ENCODE results near the gene UBA1. TPM values are rescaled to one million over a fixed set of nuclear protein-coding genes. Genes with fewer than 3 reads are reported as not detected.

Gene UBA1
- total and polyA plus RNA-seq, 2 donors (not counting 3 experiments of a cell fraction or from before 2014, with no cell fraction given): 237 to 297 TPM

DNA sequence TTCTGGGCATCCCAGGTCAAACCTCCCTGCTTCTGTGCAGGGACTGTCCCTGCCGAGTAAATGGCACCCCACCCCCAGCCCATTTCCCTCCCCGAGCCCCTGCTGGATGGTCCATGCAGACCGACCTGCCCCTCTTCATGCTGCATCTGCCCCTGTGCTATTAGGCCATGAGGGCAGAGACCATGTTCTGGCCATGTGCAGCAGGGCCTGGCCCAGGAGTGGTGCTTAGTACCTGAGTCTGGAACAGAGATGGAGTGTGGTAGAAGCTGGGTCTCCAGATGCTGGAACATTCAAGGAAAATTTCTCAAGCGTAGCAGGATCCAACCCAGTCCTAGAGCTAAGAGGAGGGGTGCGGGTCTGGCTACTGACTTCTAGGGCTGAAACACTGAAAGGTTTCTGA is 15.3 kb upstream of the UBA1 start:
- no peaks in the 10 kb centered on the region for H3K9me1 ChIP-seq (replicated peaks; ENCODE audit: control insufficient read depth, extremely low read depth, insufficient read depth, low read length)
- no peak overlapping the region for H3K4me3 ChIP-seq (replicated peaks in 1 of 3; ENCODE audit: insufficient read depth in 1 of 3, low read depth in 1 of 3, low read length in 3 of 3)
- FAIRE-seq (no peak), DNase-seq (ENCODE audit: low read depth, low spot score) (no peak)
- H3K27me3 ChIP-seq (ENCODE audit: control insufficient read depth in 2 of 2, insufficient read depth in 2 of 2, low read length in 2 of 2): no peaks in the 10 kb centered on the region
- H3K27ac ChIP-seq (ENCODE audit: insufficient read depth, low read depth, low read length): no peak overlapping the region
- H3K4me1 ChIP-seq (ENCODE audit: control insufficient read depth, extremely low read depth, insufficient read depth, low read length): no peaks in the 10 kb centered on the region
- dilution Hi-C loops (cut with MboI; ENCODE audit: extremely low pct_ligation_motif_present, low sequenced_read_pairs) (no loop called here), intact Hi-C loops (cut with micrococcal nuclease) (no loop called here)
- no TSS peak for BruUV-seq (replicated peaks)
- no peak overlapping the region for H3K9ac ChIP-seq (replicated peaks; ENCODE audit: extremely low read depth, insufficient read depth, low read length)
- no peaks in the 10 kb centered on the region for H3K79me2 ChIP-seq (ENCODE audit: control insufficient read depth, insufficient read depth, low read length)
- no peaks in the 10 kb centered on the region for H4K20me1 ChIP-seq (replicated peaks; ENCODE audit: control insufficient read depth, extremely low read depth, insufficient read depth, low read length)
- H3K36me3 ChIP-seq (ENCODE audit: control insufficient read depth in 2 of 2, extremely low read depth in 1 of 2, insufficient read depth in 2 of 2, low read length in 2 of 2): peaks cover 0 to 46% of the 10 kb centered on the region in 2 experiments
- no peak for TF ChIP-seq FOS (IDR thresholded peaks at IDR 0.05; ENCODE audit: borderline replicate concordance, insufficient read depth, low read length)
- no peak for TF ChIP-seq CTCF (IDR thresholded peaks at IDR 0.05; ENCODE audit: extremely low read depth in 1 of 2, insufficient read depth in 1 of 2, low read depth in 1 of 2, low read length in 2 of 2)
- no peak for TF ChIP-seq MAX (IDR thresholded peaks at IDR 0.05; ENCODE audit: insufficient read depth, insufficient read length)
- no peak for TF ChIP-seq GATA2 (IDR thresholded peaks at IDR 0.05; ENCODE audit: insufficient read depth, insufficient read length, low read depth, low read length)
- TF ChIP-seq POLR2AphosphoS5 (IDR thresholded peaks at IDR 0.05; ENCODE audit: insufficient read depth, low read depth, low read length): no peak
- TF ChIP-seq MYC (IDR thresholded peaks at IDR 0.05; ENCODE audit: low read depth, low read length): no peak
- TF ChIP-seq POLR2A (IDR thresholded peaks at IDR 0.05; ENCODE audit: low read depth, low read length): no peak
- TF ChIP-seq EZH2 (IDR thresholded peaks at IDR 0.05; ENCODE audit: borderline replicate concordance, low read depth, low read length, severe bottlenecking): no peak
- no peak for TF ChIP-seq JUN (IDR thresholded peaks at IDR 0.05; ENCODE audit: borderline replicate concordance, insufficient read depth, insufficient read length, low read depth)
- no peak overlapping the region for H2AFZ ChIP-seq (ENCODE audit: low read depth, low read length)
- H3K4me2 ChIP-seq (ENCODE audit: insufficient read depth, low read length): no peak overlapping the region
- POLR2A ChIA-PET: no interaction called here
- H3K9me3 ChIP-seq (replicated peaks; ENCODE audit: control insufficient read depth, insufficient read depth, low read length): no peaks in the 10 kb centered on the region
- CTCF ChIA-PET: no interaction called here

All from endothelial cell of umbilical vein (primary cell).